ENCODE results near the gene SIX5. TPM values are rescaled to one million over a fixed set of nuclear protein-coding genes. Genes with fewer than 3 reads are reported as not detected.

The SIX5 gene
- total RNA-seq, 1 experiment from 2014 or later, result 14.8 TPM

DNA sequence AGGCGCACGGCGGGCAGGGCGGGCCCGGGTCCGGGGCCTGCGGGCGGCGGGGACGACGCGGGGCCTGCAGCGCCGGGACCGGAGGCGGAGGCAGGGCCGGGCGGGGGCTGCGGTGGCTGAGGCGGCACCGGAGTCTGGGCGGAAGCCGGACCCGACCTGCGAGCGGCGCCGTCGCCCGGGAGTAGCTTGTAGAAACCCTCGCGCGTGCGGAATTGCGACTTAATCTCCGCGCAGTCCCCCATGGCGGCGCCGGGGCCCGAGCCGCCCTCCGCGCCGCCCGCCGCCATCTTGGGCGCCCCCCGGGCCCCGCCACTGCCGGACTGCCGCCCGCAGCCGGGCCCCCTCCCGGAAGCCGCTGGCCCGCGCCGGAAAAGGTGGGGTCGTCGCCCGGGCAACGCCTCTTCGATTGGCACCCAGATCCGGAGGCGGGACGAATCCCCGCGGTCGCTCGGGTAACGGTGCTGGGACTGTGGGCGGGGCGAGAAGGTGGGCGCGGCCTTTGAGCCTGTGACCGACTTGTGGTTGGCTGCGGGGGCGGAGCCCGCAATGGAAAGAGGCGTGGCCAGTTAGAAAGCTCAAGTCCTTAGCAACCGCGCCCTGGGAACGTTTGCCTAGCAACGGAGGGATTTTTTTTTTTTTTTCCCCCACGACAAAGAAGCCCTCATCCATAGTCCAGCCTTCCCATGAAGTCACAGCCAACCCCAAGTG is 23.6 kb upstream of the SIX5 start, which contains the start of gene DMWD:
DMWD (minus strand) TSS at position 376 of the 708 bp plus-strand sequence; CDS start at position 287, 89 bp downstream.
- peak; percentile 98 for DNase-seq (ENCODE audit: low read depth)

GRCh38 chr19:45791744-45792469 is 22.9 kb upstream of the SIX5 start:
- DNase-seq (ENCODE audit: low read depth), result no peak

GRCh38 chr19:45790942-45791341 is 21.9 kb upstream of the SIX5 start:
- no peak for DNase-seq (ENCODE audit: low read depth)

DNA sequence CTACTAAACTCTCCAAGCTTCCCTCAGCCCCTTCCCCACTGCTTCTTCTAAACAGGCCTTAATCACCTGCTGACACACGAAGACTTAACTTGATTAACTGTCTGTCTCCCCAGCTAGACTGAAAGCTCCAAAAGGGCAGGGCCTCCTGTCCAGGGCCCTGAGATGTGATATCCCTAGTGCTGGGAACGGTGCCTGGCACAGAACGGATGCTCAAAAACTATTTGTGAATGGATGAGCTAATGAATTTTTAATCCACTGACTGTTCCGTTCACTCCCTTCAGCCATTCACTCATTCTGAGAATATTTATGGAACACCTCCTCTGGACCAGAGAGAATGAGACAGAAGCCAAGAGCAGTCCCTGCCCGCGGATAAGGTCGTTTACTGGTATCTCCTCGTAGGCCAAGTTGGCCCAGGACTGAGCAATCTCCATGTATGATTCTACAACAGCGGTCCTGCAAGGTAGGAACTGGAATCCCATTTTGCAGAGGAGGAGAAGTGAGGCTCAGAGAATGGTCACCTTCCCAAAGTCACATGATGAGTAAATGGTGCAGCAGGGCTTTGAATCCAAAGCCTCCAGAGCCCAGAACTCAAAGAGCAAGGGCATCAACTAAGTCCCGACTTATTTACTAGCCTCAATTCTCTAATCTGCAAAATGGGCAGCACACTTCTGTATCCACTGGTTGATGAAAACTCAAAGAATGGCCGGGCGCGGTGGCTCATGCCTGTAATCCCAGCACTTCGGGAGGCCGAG is 20.2 kb upstream of the SIX5 start:
- DNase-seq (ENCODE audit: low read depth), result no peak

- no peak for DNase-seq (ENCODE audit: low read depth)
Observed at GRCh38 chr19:45786533-45786894, 17.5 kb upstream of the SIX5 start.

DNA sequence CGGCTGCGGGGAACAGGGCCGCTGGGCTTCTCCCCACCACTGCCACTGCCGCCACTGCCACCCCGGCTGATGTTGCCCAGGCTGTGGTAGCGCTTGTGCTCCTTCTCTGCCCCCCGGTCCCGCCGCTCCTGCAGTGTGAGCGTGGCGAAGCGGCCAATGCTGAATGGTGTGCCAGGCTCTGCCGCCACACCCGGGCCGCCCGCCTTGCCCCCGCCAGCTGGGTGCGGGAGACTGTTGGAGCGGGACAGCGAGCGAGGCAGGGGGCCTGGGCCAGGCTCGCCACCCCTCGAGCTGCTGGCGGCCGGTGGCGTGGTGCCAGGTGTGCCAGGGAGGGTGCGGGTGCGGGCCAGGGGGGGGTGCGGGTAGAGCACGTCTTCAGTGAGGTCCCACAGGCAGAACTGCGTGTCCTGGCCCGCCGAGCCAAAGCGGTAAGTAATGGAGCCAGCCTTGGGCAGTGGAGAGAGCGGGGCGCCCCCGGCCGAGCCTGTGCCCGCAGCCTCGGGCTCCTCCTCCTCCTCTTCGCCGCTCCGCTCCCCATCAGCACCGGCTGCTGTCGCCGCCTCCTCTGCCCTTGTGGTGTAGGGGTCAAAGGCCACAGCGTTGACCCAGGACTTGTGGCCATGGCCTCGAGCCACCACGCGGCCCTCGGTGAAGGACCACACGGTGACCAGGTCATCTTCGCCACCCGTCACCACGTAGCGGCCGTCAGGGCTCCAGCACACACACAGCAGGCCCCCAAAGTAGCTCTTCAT is 16.9 kb upstream of the SIX5 start:
- no peak for DNase-seq (ENCODE audit: low read depth)

GRCh38 chr19:45785097-45785496 is 16.0 kb upstream of the SIX5 start:
- DNase-seq (ENCODE audit: low read depth), result no peak

- no peak for DNase-seq (ENCODE audit: low read depth)
Observed at GRCh38 chr19:45784096-45784495, 15.0 kb upstream of the SIX5 start.

DNA sequence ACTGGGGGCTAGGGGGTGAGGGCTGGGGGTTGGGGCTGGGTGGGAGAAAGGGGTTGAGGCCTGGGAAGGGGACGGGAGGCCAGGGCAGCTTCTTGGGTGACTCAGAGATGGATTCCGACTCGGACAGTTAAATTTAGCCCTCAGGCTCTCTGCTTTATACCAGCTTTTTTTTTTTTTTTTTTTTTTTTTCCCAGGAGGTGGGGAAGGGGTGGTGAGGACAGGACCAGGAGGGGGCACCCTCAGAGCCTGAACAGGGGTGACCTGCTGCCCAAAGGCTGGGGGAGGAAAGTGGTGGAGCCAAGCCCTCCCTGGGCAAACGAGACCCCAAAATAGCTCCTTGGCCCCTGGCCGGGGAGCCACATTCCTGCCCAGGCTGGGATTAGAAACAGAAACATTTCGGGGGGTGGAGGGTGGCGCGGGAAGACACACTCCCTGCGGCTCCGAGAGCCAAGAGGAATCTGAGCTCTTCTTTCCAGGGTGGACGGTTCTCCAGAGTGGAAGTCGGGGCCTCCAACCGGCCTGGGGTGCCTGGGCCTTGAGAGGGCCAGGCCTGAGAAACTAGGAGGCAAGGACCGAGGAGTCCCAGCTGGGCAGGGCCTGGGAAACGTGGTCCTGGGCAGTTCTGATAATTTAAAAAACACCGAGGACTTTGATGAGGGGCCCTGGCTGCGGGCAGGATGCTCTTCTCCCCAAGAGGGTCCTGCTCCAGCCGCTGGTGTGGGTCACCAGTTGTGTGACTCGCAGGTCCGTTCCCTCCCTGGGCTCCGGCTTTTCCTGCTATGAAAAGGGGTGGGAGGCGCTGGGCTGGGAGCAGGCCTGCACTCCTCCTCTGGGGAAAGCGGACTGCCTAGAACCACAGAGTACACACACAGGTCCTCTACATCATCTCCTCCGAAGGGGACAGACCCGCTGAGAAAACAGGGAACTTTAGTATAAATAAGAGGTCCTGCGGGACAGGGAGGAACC is 14.1 kb upstream of the SIX5 start:
- peak; percentile 91 for DNase-seq (ENCODE audit: low read depth)

DNA sequence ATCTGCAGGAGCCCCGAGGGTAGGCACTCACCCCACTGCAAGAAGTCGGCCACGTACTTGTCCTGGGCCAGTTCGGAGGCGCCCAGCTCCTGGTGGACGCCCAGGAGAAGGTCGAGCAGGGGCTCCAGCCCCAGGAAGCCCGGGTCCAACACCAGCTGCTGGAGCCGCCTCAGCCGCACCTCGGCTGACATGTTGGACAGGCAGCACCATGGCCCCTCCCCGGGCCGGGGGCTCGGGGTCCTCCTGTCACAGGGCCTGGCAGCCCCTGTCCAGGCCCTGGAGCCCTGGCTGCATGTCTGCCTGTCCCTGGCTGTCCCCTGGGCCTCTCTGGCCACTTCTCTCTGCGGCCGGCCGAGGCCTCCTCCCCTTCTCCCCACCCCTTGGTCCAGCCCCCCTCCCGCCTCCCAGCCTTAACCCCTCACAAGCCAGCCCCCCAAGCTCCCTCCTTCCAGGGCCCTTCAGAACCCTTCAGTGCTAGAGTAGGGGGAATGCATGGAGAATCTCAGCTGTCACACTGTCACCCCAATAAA is 13.2 kb upstream of the SIX5 start, which contains the start of gene DMPK:
DMPK (minus strand) TSS at position 329 of the 530 bp plus-strand sequence; CDS start at position 191, 138 bp downstream.
- peak; percentile 51 for DNase-seq (ENCODE audit: low read depth)

- DNase-seq (ENCODE audit: low read depth), result peak; percentile 91
Observed at GRCh38 chr19:45781214-45782161, 12.4 kb upstream of the SIX5 start.

GRCh38 chr19:45780448-45781213 is 11.6 kb upstream of the SIX5 start:
- DNase-seq (ENCODE audit: low read depth), result no peak

DNA sequence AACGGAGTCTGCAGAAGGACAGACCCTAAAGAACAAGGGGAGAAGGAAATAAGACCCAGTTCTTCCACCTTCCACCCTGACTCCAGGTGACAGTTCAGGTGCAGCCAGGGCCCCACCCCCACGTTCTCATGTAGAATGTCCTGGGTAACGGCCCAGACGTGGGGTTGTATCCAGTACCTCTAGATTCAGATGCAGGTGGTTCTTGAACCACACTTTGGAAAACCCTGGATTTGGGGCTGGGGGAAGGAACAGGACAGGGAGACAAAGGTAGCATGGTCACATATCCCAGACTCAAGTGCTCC is 11.0 kb upstream of the SIX5 start:
- DNase-seq (ENCODE audit: low read depth), result no peak

DNA sequence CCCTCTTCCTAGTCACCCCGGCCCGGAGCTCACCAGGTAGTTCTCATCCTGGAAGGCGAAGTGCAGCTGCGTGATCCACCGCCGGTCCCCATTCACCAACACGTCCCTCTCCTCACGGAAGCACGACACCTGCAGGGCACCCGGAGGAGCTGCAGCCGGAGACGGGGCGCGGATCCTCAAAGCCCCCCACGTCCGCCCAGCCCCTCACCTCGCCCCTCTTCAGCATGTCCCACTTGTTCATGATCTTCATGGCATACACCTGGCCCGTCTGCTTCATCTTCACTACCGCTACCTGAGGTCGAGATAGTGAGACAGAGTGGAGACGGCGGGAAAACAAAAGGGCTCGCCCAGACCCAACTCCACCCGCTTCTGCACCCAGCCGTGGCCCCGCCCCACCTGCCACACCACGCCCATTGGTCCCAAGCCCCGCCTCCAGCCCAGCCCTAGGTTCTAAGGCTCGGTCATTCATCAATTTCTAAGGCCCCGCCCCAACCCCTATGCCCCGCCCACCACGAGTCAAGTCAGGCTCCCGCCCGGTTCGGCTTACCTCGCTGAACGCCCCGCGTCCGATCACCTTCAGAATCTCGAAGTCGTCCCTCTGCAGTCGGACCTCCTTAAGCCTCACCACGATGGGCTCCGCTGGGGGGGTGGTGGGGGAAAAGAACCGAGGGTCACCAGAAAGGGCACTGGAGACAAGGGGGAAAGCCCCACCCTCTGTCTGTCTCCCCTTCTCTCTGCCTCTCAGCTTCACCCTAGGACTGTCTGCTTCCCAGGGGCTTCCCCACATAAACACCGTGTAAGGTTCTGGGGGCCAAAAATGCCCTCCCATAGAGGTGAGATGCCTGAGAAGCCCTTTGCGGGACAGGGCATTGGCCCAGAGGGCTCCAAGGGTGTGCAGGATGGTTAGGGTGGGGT is 10.4 kb upstream of the SIX5 start:
- DNase-seq (ENCODE audit: low read depth), result no peak

DNA sequence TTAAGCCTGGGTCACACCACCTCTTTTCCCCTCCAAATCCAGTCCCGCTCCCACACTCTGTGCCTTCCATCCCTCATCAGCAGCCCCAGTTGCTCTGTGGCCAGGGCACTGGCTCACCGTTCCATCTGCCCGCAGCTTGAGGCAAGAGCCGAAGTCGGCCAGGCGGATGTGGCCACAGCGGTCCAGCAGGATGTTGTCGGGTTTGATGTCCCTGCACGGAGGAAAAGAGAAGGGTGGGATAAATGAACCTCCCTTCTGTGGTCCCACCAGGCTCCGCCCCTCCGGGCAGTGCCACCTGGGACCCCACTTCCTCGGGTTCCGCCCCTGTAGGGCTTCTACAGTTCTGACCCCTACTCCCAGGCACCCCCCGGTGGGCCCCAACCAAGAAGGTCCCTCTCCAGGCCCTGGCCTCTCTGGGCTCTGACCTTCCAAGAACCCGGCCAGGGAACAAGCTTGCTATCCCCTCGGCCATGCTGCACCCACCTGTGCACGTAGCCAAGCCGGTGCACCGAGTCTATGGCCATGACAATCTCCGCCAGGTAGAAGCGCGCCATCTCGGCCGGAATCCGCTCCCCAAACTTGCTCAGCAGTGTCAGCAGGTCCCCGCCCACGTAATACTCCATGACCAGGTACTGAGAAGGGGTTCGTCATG is 9.1 kb upstream of the SIX5 start:
- no peak for DNase-seq (ENCODE audit: low read depth)

DNA sequence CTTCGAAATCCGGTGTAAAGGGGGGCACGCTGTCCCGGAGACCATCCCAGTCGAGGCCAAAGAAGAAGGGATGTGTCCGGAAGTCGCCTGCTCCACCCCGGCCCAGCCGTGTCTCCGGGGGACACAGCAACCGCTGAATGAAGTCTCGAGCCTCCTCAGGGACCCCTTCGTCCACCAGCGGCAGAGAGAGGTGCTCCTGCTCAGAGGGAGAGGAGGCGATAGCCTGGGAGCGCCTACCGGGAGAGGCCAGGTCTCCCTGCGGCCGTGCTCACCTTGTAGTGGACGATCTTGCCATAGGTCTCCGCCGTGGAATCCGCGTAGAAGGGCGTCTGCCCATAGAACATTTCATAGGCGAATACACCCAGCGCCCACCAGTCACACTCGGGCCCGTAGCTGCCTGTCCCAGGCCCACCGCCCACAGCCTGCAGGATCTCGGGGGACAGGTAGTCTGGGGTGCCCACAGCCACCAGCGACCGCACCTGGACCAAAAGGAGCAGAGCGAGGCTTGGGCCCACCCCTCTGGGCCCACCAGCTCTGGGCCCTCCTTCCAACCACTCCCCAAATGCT is 8.4 kb upstream of the SIX5 start:
- no peak for DNase-seq (ENCODE audit: low read depth)

DNA sequence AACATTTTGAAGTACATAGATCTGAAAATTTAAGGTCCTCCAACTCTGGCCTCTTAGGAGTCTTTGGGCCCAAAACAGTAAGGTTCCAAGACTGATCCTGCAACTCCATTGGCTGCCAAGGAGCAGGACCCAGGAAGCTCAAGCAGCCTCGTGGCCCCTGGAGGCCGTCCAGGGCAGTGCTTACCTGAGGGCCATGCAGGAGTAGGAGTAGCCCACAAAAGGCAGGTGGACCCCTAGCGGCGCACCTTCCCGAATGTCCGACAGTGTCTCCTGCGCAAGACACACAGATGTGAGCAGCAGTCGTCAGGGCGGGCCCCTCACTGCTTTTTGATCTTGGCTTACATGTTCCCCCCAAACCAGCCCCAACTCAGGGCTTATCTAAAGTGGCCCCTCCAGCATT is 5.7 kb upstream of the SIX5 start:
- DNase-seq (ENCODE audit: low read depth), result no peak

Measured in M059J (cell line).